WERI-Rb-1 (cell line): ENCODE data around the gene SRBD1.

Experiments
- DNase-seq: peaks from one replicate; pipeline ENCODE4 v3.0.0-alpha.2; 2020
- H3K27ac ChIP-seq: fragments of 250-450 bp; sonication (Bioruptor Pico); 2 replicates; pipeline ENCODE4 v1.5.1; 2020; ENCODE audit warnings: mild to moderate bottlenecking, moderate library complexity
- H3K27me3 ChIP-seq: fragments of 250-450 bp; sonication (Bioruptor Pico); 2 replicates; pipeline ENCODE4 v1.5.1; 2021; ENCODE audit warnings: mild to moderate bottlenecking, low read depth, moderate library complexity; ENCODE audit not compliant: insufficient read depth, severe bottlenecking
- H3K36me3 ChIP-seq: fragments of 250-450 bp; sonication (Bioruptor Pico); 2 replicates; pipeline ENCODE4 v1.5.1; 2020; ENCODE audit warnings: mild to moderate bottlenecking, moderate library complexity
- H3K4me3 ChIP-seq: 2 replicates; pipeline ENCODE4 v1.5.1; 2011; ENCODE audit warnings: low read depth, mild to moderate bottlenecking, control low read depth, low read length
- H3K9me3 ChIP-seq: fragments of 250-450 bp; sonication (Bioruptor Pico); 2 replicates; pipeline ENCODE4 v1.5.1; 2021; ENCODE audit warnings: mild to moderate bottlenecking, moderate library complexity; ENCODE audit not compliant: severe bottlenecking
- CTCF ChIP-seq: IDR thresholded peaks from 2 replicates; pipeline ENCODE4 v1.5.1; 2011; ENCODE audit warnings: low read depth, mild to moderate bottlenecking, control low read depth, inconsistent platforms, low read length

Gene SRBD1

GRCh38 chr2:45340318-45340717 lies 270.7 kb downstream of the SRBD1 start:
- no peak for DNase-seq
- Histone ChIP-seq H3K27me3 (no peaks in the 10 kb centered on the region), H3K9me3 (peaks cover 2% of the 10 kb centered on the region), H3K4me3 (no peak overlapping the region), H3K27ac (no peak overlapping the region), H3K36me3 (no peaks in the 10 kb centered on the region)
- TF ChIP-seq CTCF, result no peak

GRCh38 chr2:45339253-45339652 lies 271.8 kb downstream of the SRBD1 start:
- no peaks in the 10 kb centered on the region for H3K27me3 ChIP-seq
- H3K4me3 ChIP-seq, result no peak overlapping the region
- no peak overlapping the region for H3K27ac ChIP-seq
- no peaks in the 10 kb centered on the region for H3K9me3 ChIP-seq
- TF ChIP-seq CTCF, result no peak
- no peaks in the 10 kb centered on the region for H3K36me3 ChIP-seq
- DNase-seq, result no peak
